Measurements from ENCODE around the gene DIP2B.
"Not testable (repeated sequence)": the region's sequence is repeated elsewhere in the genome, so short reads cannot be mapped to it uniquely, and the experiment has no call there.

The DIP2B gene

DNA sequence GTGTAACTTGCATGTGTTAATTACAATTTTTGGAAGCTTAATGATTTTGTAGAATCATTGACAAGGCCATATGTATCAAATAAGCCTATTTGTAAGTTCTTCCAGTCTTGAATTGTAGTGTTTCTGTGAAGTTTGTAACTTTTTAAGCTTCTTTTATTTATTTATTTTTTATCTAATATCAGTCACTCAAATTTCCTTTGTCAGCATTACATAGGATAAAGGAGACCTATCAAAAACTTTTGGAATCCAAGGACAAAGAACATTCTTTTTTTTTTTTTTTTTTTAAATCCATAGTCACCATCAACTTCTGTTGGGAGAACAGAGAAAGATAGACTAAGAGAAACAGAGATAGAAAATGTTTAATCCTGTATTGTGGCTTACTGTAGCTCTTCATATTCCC is 36.4 kb downstream of the DIP2B start:
- TF ChIP-seq, protein P1, sequence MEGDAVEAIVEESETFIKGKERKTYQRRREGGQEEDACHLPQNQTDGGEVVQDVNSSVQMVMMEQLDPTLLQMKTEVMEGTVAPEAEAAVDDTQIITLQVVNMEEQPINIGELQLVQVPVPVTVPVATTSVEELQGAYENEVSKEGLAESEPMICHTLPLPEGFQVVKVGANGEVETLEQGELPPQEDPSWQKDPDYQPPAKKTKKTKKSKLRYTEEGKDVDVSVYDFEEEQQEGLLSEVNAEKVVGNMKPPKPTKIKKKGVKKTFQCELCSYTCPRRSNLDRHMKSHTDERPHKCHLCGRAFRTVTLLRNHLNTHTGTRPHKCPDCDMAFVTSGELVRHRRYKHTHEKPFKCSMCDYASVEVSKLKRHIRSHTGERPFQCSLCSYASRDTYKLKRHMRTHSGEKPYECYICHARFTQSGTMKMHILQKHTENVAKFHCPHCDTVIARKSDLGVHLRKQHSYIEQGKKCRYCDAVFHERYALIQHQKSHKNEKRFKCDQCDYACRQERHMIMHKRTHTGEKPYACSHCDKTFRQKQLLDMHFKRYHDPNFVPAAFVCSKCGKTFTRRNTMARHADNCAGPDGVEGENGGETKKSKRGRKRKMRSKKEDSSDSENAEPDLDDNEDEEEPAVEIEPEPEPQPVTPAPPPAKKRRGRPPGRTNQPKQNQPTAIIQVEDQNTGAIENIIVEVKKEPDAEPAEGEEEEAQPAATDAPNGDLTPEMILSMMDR (IDR thresholded peaks at IDR 0.05; ENCODE audit: insufficient read depth, low read depth, low read length, missing control alignments), result no peak
- no peak overlapping the region for H3K4me3 ChIP-seq (ENCODE audit: low read length)
- DNase-seq (ENCODE audit: low read depth), result no peak

DNA sequence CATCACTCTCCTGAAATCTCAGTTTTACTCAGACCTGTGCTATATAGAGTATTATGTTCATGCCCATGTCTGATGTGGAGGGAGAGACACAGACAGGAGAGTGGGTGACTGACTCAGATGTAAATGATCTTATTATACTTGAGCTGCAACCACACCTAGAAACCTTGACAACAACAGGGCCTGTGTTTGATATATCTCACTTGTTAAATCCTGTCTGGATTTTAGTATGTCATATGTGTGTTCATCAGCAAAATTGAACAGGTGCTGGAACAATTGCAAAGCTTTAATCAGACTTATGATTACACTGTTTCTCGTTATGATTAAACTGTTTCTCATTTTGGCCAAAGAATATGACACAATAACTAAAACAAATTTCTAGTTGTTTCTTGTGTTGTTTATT is 37.7 kb downstream of the DIP2B start:
- TF ChIP-seq, protein P1 (IDR thresholded peaks at IDR 0.05; ENCODE audit: insufficient read depth, low read depth, low read length, missing control alignments), result no peak
- no peak overlapping the region for H3K4me3 ChIP-seq (ENCODE audit: low read length)
- peak; percentile 98 for DNase-seq (ENCODE audit: low read depth)

DNA sequence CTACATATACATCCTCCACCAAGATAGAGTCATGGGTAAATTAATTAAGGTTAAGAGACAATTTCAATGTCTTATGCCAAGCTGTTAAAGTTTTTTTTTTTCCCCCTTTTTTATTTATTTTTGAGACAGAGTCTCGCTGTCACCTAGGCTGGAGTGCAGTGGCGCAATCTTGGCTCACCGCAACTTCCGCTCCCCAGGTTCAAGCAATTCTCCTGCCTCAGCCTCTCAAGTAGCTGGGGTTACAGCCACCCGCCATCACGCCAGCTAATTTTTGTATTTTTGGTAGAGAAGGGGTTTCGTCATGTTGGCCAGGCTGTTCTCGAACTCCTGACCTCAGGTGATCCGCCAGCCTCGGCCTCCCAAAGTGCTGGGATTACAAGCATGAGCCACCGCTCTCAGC is 38.4 kb downstream of the DIP2B start:
- DNase-seq (ENCODE audit: low read depth); H3K4me3 ChIP-seq (ENCODE audit: low read length): not testable (repeated sequence)

DNA sequence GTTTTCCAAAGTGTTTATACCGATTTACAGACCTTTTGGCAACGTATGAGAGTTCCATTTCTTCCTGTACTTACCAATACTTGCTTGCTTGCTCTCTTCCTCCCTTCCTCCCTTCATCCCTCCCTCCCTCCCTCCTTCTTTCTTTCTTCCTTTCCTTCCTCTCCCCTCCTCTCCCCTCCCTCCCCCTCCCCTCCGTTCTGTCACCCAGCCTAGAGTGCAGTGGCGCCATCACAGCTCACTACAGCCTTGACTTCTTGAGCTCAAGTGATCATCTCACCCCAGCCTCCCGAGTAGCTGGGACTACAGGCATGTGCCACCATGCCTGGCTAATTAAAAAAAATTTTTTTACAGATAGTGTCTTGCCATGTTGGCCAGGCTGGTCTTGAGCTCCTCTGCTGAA is 40.4 kb downstream of the DIP2B start:
- DNase-seq (ENCODE audit: low read depth), result no peak
- H3K4me3 ChIP-seq (ENCODE audit: low read length), result no peak overlapping the region
- TF ChIP-seq, protein P1 (IDR thresholded peaks at IDR 0.05; ENCODE audit: insufficient read depth, low read depth, low read length, missing control alignments), result no peak

DNA sequence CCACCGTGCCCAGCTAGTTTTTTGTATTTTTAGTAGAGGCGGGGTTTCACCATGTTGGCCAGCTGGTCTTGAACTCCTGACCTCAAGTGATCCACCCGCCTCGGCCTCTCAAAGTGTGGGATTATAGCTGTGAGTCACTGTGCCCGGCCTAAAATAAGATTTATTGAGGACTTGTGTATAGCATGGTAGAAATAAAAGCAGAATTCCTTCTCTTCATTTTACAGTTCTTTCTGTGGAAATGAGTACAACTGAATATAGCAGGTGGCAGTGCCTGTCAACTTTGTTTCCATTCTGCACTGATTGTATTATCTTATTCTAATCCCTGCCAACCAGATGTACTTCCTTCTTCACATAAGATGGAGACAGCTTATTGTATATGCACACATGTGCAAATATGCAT is 41.0 kb downstream of the DIP2B start:
- no peak for DNase-seq (ENCODE audit: low read depth)

DNA sequence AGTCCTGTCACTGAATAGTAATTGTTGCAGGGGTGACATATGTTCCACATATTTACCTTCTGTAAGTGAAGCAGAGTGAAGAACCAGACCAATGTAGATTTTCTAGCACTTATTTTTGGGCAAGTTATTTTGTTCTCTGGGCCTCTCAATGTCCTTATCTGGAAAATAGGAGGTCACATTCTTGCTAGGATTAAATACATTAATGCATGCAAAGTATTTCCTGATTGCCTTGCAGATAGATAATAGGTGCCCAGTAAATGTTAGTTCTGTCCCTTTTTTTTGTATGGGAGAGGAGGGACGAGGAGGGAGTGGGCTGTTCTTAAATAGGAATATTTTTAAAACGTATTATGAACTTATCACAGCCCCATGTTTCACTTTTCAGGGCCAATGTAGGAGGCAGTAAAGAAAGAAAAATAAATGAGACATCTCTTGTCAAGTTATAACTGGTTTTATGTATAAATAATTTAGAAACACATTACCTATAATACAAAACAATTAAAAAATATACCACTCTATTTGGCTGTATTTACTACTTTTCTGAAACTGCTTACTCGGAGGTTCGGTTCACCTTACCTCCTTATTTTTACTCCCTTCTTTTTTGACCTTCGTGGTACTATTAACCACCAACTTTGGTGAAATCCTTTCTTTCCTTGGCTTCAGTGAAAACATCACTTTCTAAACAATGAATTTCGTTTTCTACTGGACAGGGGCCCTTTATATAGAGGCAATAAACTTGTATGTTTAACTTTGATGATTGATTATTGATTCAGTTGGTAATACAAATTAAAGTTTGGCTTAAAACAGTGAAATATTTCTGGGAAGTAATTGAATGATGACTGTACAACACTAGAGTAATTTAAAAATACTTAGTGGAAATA is 41.9 kb downstream of the DIP2B start:
- no peak overlapping the region for H3K4me3 ChIP-seq (ENCODE audit: low read length)
- TF ChIP-seq, protein P1 (IDR thresholded peaks at IDR 0.05; ENCODE audit: insufficient read depth, low read depth, low read length, missing control alignments), result no peak
- DNase-seq (ENCODE audit: low read depth), result no peak

More for the DNA sequence above, 41.0 kb downstream of the DIP2B start:
- no peak overlapping the region for H3K4me3 ChIP-seq (ENCODE audit: low read length)
- TF ChIP-seq, protein P1 (IDR thresholded peaks at IDR 0.05; ENCODE audit: insufficient read depth, low read depth, low read length, missing control alignments), result no peak

DNA sequence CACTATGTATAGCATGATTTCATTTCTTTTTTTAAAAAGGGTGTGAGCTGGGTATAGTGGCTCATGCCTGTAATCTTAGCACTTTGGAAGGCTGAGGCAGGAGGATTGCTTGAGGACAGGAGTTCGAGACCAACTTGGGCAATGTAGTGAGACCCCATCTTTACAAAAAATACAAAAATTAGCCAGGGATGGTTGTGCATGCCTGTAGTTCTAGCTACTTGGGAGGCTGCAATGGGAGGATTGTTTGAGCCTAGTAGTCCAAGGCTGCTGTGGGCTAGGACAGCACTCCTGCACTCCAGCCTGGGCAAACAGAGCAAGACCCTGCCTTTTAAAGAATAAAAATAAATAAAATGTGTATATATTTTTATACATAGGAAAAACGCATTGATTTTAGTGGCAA is 43.0 kb downstream of the DIP2B start:
- no peak for DNase-seq (ENCODE audit: low read depth)
- no peak overlapping the region for H3K4me3 ChIP-seq (ENCODE audit: low read length)
- TF ChIP-seq, protein P1 (IDR thresholded peaks at IDR 0.05; ENCODE audit: insufficient read depth, low read depth, low read length, missing control alignments), result no peak

Data from epithelial cell of esophagus (primary cell).